HG02763 (cell line): ENCODE data around the gene DLX2.
A peak's percentile ranks its signal among the peaks of the same experiment; 100 is the strongest.
"Not testable (repeated sequence)": the region's sequence is repeated elsewhere in the genome, so short reads cannot be mapped to it uniquely, and the experiment has no call there.

Experiments used
- ATAC-seq: cut with Tn5 transposase; IDR thresholded peaks from one replicate; pipeline ENCODE4 v1.9.1; 2021; ENCODE audit warnings: mild to moderate bottlenecking, moderate library complexity; ENCODE audit not compliant: unreplicated experiment

Gene DLX2

GRCh38 chr2:172102391-172103359, at the start of gene DLX2:
DLX2 (minus strand) TSS chr2:172102900; CDS start chr2:172102538, 362 bp downstream.
- ATAC-seq: peak; percentile 78

GRCh38 chr2:172147944-172148650, 45.4 kb upstream of the DLX2 start:
- ATAC-seq: no peak

- no peak for ATAC-seq
These were observed 41.1 kb upstream of the DLX2 start for GRCh38 chr2:172143817-172144216.

- ATAC-seq: not testable (repeated sequence)
These were observed 36.0 kb upstream of the DLX2 start for GRCh38 chr2:172138727-172139126.

GRCh38 chr2:172137943-172138342, 35.2 kb upstream of the DLX2 start:
- no peak for ATAC-seq

- ATAC-seq: no peak
These were observed 34.4 kb upstream of the DLX2 start for GRCh38 chr2:172137109-172137508.

- no peak for ATAC-seq
These were observed 32.7 kb upstream of the DLX2 start for GRCh38 chr2:172135446-172135845.

- ATAC-seq: no peak
These were observed 31.6 kb upstream of the DLX2 start for GRCh38 chr2:172134270-172134669.

GRCh38 chr2:172131713-172132555, 29.2 kb upstream of the DLX2 start:
- ATAC-seq: no peak

GRCh38 chr2:172129404-172129803, 26.7 kb upstream of the DLX2 start:
- no peak for ATAC-seq

GRCh38 chr2:172128484-172128883, 25.8 kb upstream of the DLX2 start:
- no peak for ATAC-seq

GRCh38 chr2:172120118-172120517, 17.4 kb upstream of the DLX2 start:
- ATAC-seq: no peak

- ATAC-seq: no peak
These were observed 16.4 kb upstream of the DLX2 start for GRCh38 chr2:172119089-172119488.

- ATAC-seq: no peak
These were observed 13.4 kb upstream of the DLX2 start for GRCh38 chr2:172116107-172116506.

GRCh38 chr2:172114579-172114978, 11.9 kb upstream of the DLX2 start:
- no peak for ATAC-seq

GRCh38 chr2:172114176-172114575, 11.5 kb upstream of the DLX2 start:
- ATAC-seq: not testable (repeated sequence)

- ATAC-seq: no peak
These were observed 10.9 kb upstream of the DLX2 start for GRCh38 chr2:172113617-172114016.

GRCh38 chr2:172109988-172110811, 7.5 kb upstream of the DLX2 start:
- ATAC-seq: no peak

GRCh38 chr2:172109256-172109987, 6.7 kb upstream of the DLX2 start:
- ATAC-seq: no peak

GRCh38 chr2:172108587-172108930, 5.9 kb upstream of the DLX2 start:
- no peak for ATAC-seq
